ENCODE results near the gene ZNF175. TPM values are rescaled to one million over a fixed set of nuclear protein-coding genes. Genes with fewer than 3 reads are reported as not detected.

ZNF175 gene
- polyA plus RNA-seq, 1 donor (not counting 4 experiments of a cell fraction or from before 2014, with no cell fraction given), result 3.8 TPM

DNA sequence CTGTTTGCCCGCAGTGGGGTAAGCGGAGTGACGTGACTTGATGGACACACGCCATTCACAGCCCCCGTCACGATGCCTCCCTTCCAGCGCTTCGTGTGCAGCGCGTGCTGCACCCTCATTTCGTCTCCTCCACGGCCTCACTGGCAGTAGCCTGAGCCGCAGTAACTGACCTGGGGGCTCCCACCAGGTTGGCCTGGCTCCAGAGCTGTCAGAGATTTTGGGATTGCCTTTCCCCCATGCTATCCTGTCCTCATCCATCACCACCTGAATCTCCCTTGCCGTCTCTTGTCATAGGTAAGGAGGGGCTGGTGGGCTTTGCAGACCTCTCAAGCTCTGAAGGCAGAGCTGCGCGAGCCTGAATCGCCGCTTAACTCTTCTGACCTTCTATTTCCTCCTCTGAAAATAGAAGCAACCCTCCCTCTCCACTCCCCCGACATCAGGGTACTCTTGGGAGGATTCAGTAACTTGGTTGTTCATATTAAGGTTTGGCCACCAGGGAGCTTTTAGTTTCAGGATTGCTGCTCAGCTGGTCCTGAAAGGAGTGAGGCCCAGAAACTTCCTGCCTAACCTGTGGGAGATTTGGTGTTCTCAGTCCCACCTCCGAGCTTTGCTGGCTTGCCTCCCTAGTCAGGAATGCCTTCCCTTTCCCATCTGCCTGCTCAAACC lies 31.2 kb downstream of the ZNF175 start:
- H4K20me1 ChIP-seq (ENCODE audit: control insufficient read depth, extremely low read depth, insufficient read depth, low read length), result no peaks in the 10 kb centered on the region
- H3K79me2 ChIP-seq (ENCODE audit: control insufficient read depth, insufficient read depth, low read length), result no peaks in the 10 kb centered on the region
- no peaks in the 10 kb centered on the region for H3K4me1 ChIP-seq (ENCODE audit: control insufficient read depth, extremely low read depth, insufficient read depth, low read length)
- H3K27ac ChIP-seq (ENCODE audit: control insufficient read depth, insufficient read depth, low read length), result no peak overlapping the region
- H3K4me3 ChIP-seq (ENCODE audit: control insufficient read depth in 2 of 3, extremely low read depth in 1 of 3, insufficient read depth in 2 of 3, low read depth in 1 of 3, low read length in 3 of 3), result no peak overlapping the region
- H3K4me2 ChIP-seq (ENCODE audit: control insufficient read depth, extremely low read depth, insufficient read depth, low read depth, low read length), result no peak overlapping the region
- DNase-seq (ENCODE audit: low read depth, low spot score), result no peak
- no peak overlapping the region for H3K9ac ChIP-seq (ENCODE audit: control insufficient read depth, extremely low read depth, insufficient read depth, low read length)
- no peak for FAIRE-seq
- dilution Hi-C loops (cut with MboI; ENCODE audit: extremely low pct_ligation_motif_present, low sequenced_read_pairs), result no loop called here
- no peak for TF ChIP-seq EZH2 (IDR thresholded peaks at IDR 0.05; ENCODE audit: low read length)
- TF ChIP-seq, protein P1, sequence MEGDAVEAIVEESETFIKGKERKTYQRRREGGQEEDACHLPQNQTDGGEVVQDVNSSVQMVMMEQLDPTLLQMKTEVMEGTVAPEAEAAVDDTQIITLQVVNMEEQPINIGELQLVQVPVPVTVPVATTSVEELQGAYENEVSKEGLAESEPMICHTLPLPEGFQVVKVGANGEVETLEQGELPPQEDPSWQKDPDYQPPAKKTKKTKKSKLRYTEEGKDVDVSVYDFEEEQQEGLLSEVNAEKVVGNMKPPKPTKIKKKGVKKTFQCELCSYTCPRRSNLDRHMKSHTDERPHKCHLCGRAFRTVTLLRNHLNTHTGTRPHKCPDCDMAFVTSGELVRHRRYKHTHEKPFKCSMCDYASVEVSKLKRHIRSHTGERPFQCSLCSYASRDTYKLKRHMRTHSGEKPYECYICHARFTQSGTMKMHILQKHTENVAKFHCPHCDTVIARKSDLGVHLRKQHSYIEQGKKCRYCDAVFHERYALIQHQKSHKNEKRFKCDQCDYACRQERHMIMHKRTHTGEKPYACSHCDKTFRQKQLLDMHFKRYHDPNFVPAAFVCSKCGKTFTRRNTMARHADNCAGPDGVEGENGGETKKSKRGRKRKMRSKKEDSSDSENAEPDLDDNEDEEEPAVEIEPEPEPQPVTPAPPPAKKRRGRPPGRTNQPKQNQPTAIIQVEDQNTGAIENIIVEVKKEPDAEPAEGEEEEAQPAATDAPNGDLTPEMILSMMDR (optimal IDR thresholded peaks at IDR 0.05 in 1 of 3, IDR thresholded peaks at IDR 0.05 in 1 of 3, conservative IDR thresholded peaks at IDR 0.05 in 1 of 3; ENCODE audit: extremely low read depth in 1 of 3, insufficient read depth in 2 of 3, low read length in 3 of 3), result no peak
- H3K9me1 ChIP-seq (ENCODE audit: control insufficient read depth, extremely low read depth, insufficient read depth, low read length), result no peaks in the 10 kb centered on the region
- H2AFZ ChIP-seq (ENCODE audit: control insufficient read depth, low read length), result no peak overlapping the region
- H3K9me3 ChIP-seq (ENCODE audit: control insufficient read depth, low read depth, low read length), result no peaks in the 10 kb centered on the region
- no peaks in the 10 kb centered on the region for H3K36me3 ChIP-seq (ENCODE audit: control insufficient read depth in 2 of 2, extremely low read depth in 1 of 2, insufficient read depth in 2 of 2, low read length in 2 of 2)
- peaks cover 7% of the 10 kb centered on the region for H3K27me3 ChIP-seq (ENCODE audit: control insufficient read depth, extremely low read depth, insufficient read depth, low read length)

DNA sequence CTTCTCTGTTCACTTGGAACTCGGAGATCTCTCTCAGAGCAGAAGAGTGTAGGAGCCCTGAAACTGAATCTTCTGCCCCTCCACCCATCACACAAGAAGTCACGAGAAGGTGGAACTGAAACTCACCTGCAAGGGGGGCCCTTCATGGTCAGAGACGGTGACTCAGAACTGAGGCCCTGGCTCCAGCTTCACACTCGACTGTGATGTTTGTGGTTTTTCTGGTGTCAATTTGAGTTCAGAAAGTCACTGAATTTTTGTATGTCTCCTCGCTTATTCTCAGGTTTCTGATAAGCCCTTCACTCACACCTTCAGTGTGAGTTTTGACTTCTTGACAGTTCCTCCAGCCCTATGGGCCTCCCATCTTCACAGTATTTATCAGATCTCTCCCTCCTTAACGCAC lies 36.0 kb downstream of the ZNF175 start:
- H3K4me2 ChIP-seq (ENCODE audit: control insufficient read depth, extremely low read depth, insufficient read depth, low read depth, low read length), result no peak overlapping the region
- dilution Hi-C loops (cut with MboI; ENCODE audit: extremely low pct_ligation_motif_present, low sequenced_read_pairs), result no loop called here

More for the DNA sequence above, 36.0 kb downstream of the ZNF175 start:
- Histone ChIP-seq H3K27ac (ENCODE audit: control insufficient read depth, insufficient read depth, low read length) (no peak overlapping the region), H3K27me3 (ENCODE audit: control insufficient read depth, extremely low read depth, insufficient read depth, low read length) (no peaks in the 10 kb centered on the region), H3K9me1 (ENCODE audit: control insufficient read depth, extremely low read depth, insufficient read depth, low read length) (no peaks in the 10 kb centered on the region), H2AFZ (ENCODE audit: control insufficient read depth, low read length) (no peak overlapping the region), H3K79me2 (ENCODE audit: control insufficient read depth, insufficient read depth, low read length) (no peaks in the 10 kb centered on the region), H3K36me3 (ENCODE audit: control insufficient read depth in 2 of 2, extremely low read depth in 1 of 2, insufficient read depth in 2 of 2, low read length in 2 of 2) (no peaks in the 10 kb centered on the region), H3K4me1 (ENCODE audit: control insufficient read depth, extremely low read depth, insufficient read depth, low read length) (no peaks in the 10 kb centered on the region), H3K9me3 (ENCODE audit: control insufficient read depth, low read depth, low read length) (no peaks in the 10 kb centered on the region), H3K9ac (ENCODE audit: control insufficient read depth, extremely low read depth, insufficient read depth, low read length) (no peak overlapping the region), H4K20me1 (ENCODE audit: control insufficient read depth, extremely low read depth, insufficient read depth, low read length) (no peaks in the 10 kb centered on the region), H3K4me3 (ENCODE audit: control insufficient read depth in 2 of 3, extremely low read depth in 1 of 3, insufficient read depth in 2 of 3, low read depth in 1 of 3, low read length in 3 of 3) (no peak overlapping the region)
- no peak for TF ChIP-seq EZH2 (IDR thresholded peaks at IDR 0.05; ENCODE audit: low read length)
- TF ChIP-seq, protein P1 (optimal IDR thresholded peaks at IDR 0.05 in 1 of 3, IDR thresholded peaks at IDR 0.05 in 1 of 3, conservative IDR thresholded peaks at IDR 0.05 in 1 of 3; ENCODE audit: extremely low read depth in 1 of 3, insufficient read depth in 2 of 3, low read length in 3 of 3), result no peak
- no peak for DNase-seq (ENCODE audit: low read depth, low spot score)
- FAIRE-seq, result no peak
